HG02938 (cell line): ENCODE data around the gene CELSR3.

Source experiments
- ATAC-seq: cut with Tn5 transposase; IDR thresholded peaks from one replicate; pipeline ENCODE4 v1.9.1; 2021; ENCODE audit warnings: mild to moderate bottlenecking, moderate library complexity; ENCODE audit not compliant: unreplicated experiment

Gene CELSR3

DNA sequence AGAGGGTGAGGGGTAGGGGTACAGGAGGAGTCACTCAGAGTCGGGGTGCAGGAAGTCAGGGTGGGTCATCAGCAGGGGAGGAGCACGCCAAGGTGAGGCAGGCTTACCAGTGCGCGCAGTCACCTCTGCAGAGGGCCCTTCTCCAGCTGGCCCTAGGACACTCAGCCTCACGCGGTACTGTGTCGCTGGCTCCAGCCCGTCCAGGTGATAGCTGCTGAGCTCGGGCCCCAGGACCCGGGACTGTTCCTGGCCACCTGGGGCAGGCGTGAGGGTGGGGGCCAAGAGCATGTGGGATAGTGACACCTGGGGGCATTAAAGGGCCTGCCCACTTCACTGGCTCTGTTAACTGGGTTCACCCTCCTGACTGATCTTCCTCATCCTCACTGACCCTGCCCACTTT lies 75.0 kb downstream of the CELSR3 start:
- ATAC-seq: no peak
